SK-N-SH (cell line): ENCODE measurements around the gene NNT. TPM values are rescaled to one million over a fixed set of nuclear protein-coding genes. Genes with fewer than 3 reads are reported as not detected.
"Not testable (repeated sequence)": the region's sequence is repeated elsewhere in the genome, so short reads cannot be mapped to it uniquely, and the experiment has no call there.

ENCODE experiments used
- CTCF ChIA-PET: fragments of 300-600, 350-600 bp; formaldehyde crosslinking; extraction: SDS; loops from one replicate; lab custom pipeline; 2021; lab: Yijun Ruan, JAX
- POLR2A ChIA-PET: fragments of 350-600 bp; sonication (Branson Sonifier 250); formaldehyde crosslinking; extraction: SDS; loops from one replicate; lab custom pipeline; 2020; ENCODE audit warnings: antibody characterized with exemption, inconsistent platforms; lab: Yijun Ruan, JAX
- DNase-seq: peaks from one replicate; pipeline ENCODE4 v3.0.0; 2012
- H2AFZ ChIP-seq: fragments of 200-600 bp; sonication (generic); 2 replicates; pipeline ENCODE4 v1.8.1; 2016; ENCODE audit warnings: antibody characterized with exemption, mild to moderate bottlenecking, low read depth
- H3F3A ChIP-seq: fragments of 200-600 bp; sonication (generic); replicated peaks from 2 replicates; pipeline ENCODE3; 2016; ENCODE audit warnings: antibody characterized with exemption, mild to moderate bottlenecking; ENCODE audit not compliant: insufficient read depth
- H3K27ac ChIP-seq, 2 experiments: fragments of 200-500 bp in 1 of 2; fragments of 200-600 bp in 1 of 2; sonication (Bioruptor generic) in 1 of 2; sonication (generic), shearing (Covaris generic) in 1 of 2; 2 replicates each; pipeline versions ENCODE4 v1.5.1 to v1.6.1; 2014 to 2016; ENCODE audit warnings: low read depth in 2 of 2, inconsistent platforms in 1 of 2, low read length in 1 of 2, mild to moderate bottlenecking in 1 of 2, mixed read lengths in 1 of 2
- H3K27me3 ChIP-seq: fragments of 200-600 bp; sonication (generic), shearing (Covaris generic); 2 replicates; pipeline ENCODE4 v1.6.1; 2016; ENCODE audit warnings: mixed run types; ENCODE audit not compliant: insufficient read depth
- H3K36me3 ChIP-seq, 2 experiments: fragments of 200-500 bp in 1 of 2; fragments of 200-600 bp in 1 of 2; sonication (Bioruptor generic) in 1 of 2; sonication (generic) in 1 of 2; replicated peaks in 1 of 2; 2 replicates each; pipeline versions ENCODE3 to v1.5.1; 2014 to 2016; ENCODE audit warnings: low read length in 1 of 2, mild to moderate bottlenecking in 1 of 2; ENCODE audit not compliant: insufficient read depth in 2 of 2, control insufficient read depth in 1 of 2
- H3K4me1 ChIP-seq, 2 experiments: fragments of 200-500 bp in 1 of 2; fragments of 200-600 bp in 1 of 2; sonication (Bioruptor generic) in 1 of 2; sonication (generic), shearing (Covaris generic) in 1 of 2; 2 replicates each; pipeline versions ENCODE4 v1.5.1 to v1.6.1; 2014 to 2016; ENCODE audit warnings: low read depth in 1 of 2, low read length in 1 of 2, mixed run types in 1 of 2; ENCODE audit not compliant: insufficient read depth in 2 of 2, control insufficient read depth in 1 of 2
- H3K4me2 ChIP-seq: fragments of 200-600 bp; sonication (generic), shearing (Covaris generic); 2 replicates; pipeline ENCODE4 v1.6.1; 2017; ENCODE audit warnings: mixed run types
- H3K4me3 ChIP-seq, 2 experiments: fragments of 200-500 bp in 1 of 2; fragments of 200-600 bp in 1 of 2; sonication (Bioruptor generic) in 1 of 2; sonication (generic), shearing (Covaris generic) in 1 of 2; 2 replicates each; pipeline versions ENCODE4 v1.5.1 to v1.8.1; 2014 to 2016; ENCODE audit warnings: low read depth in 2 of 2, inconsistent platforms in 1 of 2, low read length in 1 of 2, mild to moderate bottlenecking in 1 of 2, mixed read lengths in 1 of 2, moderate library complexity in 1 of 2
- H3K79me2 ChIP-seq: fragments of 200-600 bp; sonication (generic); 2 replicates; pipeline ENCODE4 v1.8.1; 2017; ENCODE audit warnings: mild to moderate bottlenecking; ENCODE audit not compliant: insufficient read depth
- H3K9ac ChIP-seq: fragments of 200-600 bp; sonication (generic); 2 replicates; pipeline ENCODE4 v1.6.1; 2017; ENCODE audit warnings: mixed run types
- H3K9me2 ChIP-seq: fragments of 200-600 bp; sonication (generic); 2 replicates; pipeline ENCODE4 v1.6.1; 2017; ENCODE audit warnings: mixed run types
- H3K9me3 ChIP-seq: fragments of 200-600 bp; sonication (generic); 2 replicates; pipeline ENCODE4 v1.6.1; 2017; ENCODE audit warnings: mixed run types, mild to moderate bottlenecking, moderate library complexity
- H4K20me1 ChIP-seq: fragments of 200-600 bp; sonication (generic); 2 replicates; pipeline ENCODE4 v1.6.1; 2017; ENCODE audit warnings: mild to moderate bottlenecking, mixed run types; ENCODE audit not compliant: insufficient read depth
- CHD2 ChIP-seq: fragments of 150-350 bp; IDR thresholded peaks from 2 replicates; pipeline ENCODE4 v1.6.1; 2018; ENCODE audit warnings: low read length; ENCODE audit not compliant: partially characterized antibody
- EP300 ChIP-seq, 2 experiments: IDR thresholded peaks; 2 replicates each; pipeline versions ENCODE4 v1.4.0 to v1.6.1; 2012; ENCODE audit warnings: borderline replicate concordance in 1 of 2, low read depth in 1 of 2, low read length in 1 of 2
- FOXJ3 ChIP-seq: sonication (generic); formaldehyde crosslinking; IDR thresholded peaks from 2 replicates; pipeline ENCODE4 v1.5.1; 2020; ENCODE audit warnings: mild to moderate bottlenecking, missing genetic modification reagents
- GABPA ChIP-seq: IDR thresholded peaks from 2 replicates; pipeline ENCODE4 v1.4.0; 2012; ENCODE audit warnings: low read depth, mild to moderate bottlenecking
- NFIC ChIP-seq: IDR thresholded peaks from 2 replicates; pipeline ENCODE4 v1.4.0; 2012; ENCODE audit warnings: borderline replicate concordance
- NRF1 ChIP-seq: IDR thresholded peaks from 2 replicates; pipeline ENCODE4 v1.6.1; 2012; ENCODE audit warnings: low read depth, mild to moderate bottlenecking, low read length
- PBX3 ChIP-seq: IDR thresholded peaks from 2 replicates; pipeline ENCODE4; 2012
- RCOR1 ChIP-seq: fragments of 150-350 bp; IDR thresholded peaks from 2 replicates; pipeline ENCODE4 v1.6.1; 2017; ENCODE audit warnings: antibody characterized with exemption, low read length
- RXRA ChIP-seq: IDR thresholded peaks from 2 replicates; pipeline ENCODE4 v1.4.0; 2012; ENCODE audit warnings: low read depth, mild to moderate bottlenecking, borderline replicate concordance
- SIN3A ChIP-seq: IDR thresholded peaks from 2 replicates; pipeline ENCODE4 v1.6.1; 2012; ENCODE audit warnings: low read depth, mild to moderate bottlenecking, low read length, moderate library complexity, borderline replicate concordance
- SMC3 ChIP-seq: IDR thresholded peaks from 2 replicates; pipeline ENCODE4 v1.6.1; 2012; ENCODE audit warnings: low read depth, low read length, improper control_type of control experiment
- TAF1 ChIP-seq: IDR thresholded peaks from 2 replicates; pipeline ENCODE4 v1.6.1; 2012; ENCODE audit warnings: low read depth, mild to moderate bottlenecking, low read length, moderate library complexity, borderline replicate concordance
- USF1 ChIP-seq: IDR thresholded peaks from 2 replicates; pipeline ENCODE4 v1.4.0; 2012; ENCODE audit warnings: low read depth, borderline replicate concordance
- WGBS: methylation state at CpG from one replicate; pipeline ENCODE4 v1.1.6; 2017; ENCODE audit warnings: low lambda C conversion rate; 5-methylcytosine and 5-hydroxymethylcytosine counted together
- polyA plus RNA-seq, 3 experiments: library from polyadenylated mRNA; depleted of rRNA; stranded (reverse); fragments of >200 nt; gene quantifications; 2 replicates each; pipeline ENCODE4 v1.2.3, GENCODE V29; 2012
- TF ChIP-seq, protein P1 (sequence below): IDR thresholded peaks from 2 replicates; pipeline ENCODE4 v1.4.0; 2012; ENCODE audit warnings: low read depth, borderline replicate concordance
- TF ChIP-seq, protein P2 (sequence below): IDR thresholded peaks from 2 replicates; pipeline ENCODE4 v1.4.0; 2012; ENCODE audit warnings: low read depth
- TF ChIP-seq, protein P3 (sequence below): fragments of 200-600 bp; sonication (generic); IDR thresholded peaks from 2 replicates; pipeline ENCODE4 v1.6.1; 2017; ENCODE audit warnings: antibody characterized with exemption, mild to moderate bottlenecking, moderate library complexity

The NNT gene
- polyA plus RNA-seq, 1 of the 3 experiments (the other 2 are of a cell fraction) = 21.9 TPM

GRCh38 chr5:43573058-43573457 is 29.9 kb upstream of the NNT start:
- TF ChIP-seq GABPA (no peak), EP300 (IDR thresholded peaks at IDR 0.05; ENCODE audit: borderline replicate concordance in 1 of 2, low read depth in 1 of 2, low read length in 1 of 2) (no peak), SIN3A (no peak)
- no peaks in the 10 kb centered on the region for H3K36me3 ChIP-seq
- no peaks in the 10 kb centered on the region for H3K9me3 ChIP-seq
- POLR2A ChIA-PET = no interaction called here
- H3K9ac ChIP-seq = no peak overlapping the region
- H3K4me2 ChIP-seq = no peak overlapping the region
- no peak overlapping the region for H2AFZ ChIP-seq
- peaks cover 3% of the 10 kb centered on the region for H3F3A ChIP-seq
- H3K4me3 ChIP-seq = no peak overlapping the region
- CTCF ChIA-PET = no interaction called here
- DNase-seq = no peak
- WGBS = 47% methylated on average over 1 of the region's 1 CpG
- H3K27ac ChIP-seq = no peak overlapping the region
- no peaks in the 10 kb centered on the region for H3K79me2 ChIP-seq
- no peaks in the 10 kb centered on the region for H3K9me2 ChIP-seq
- H3K4me1 ChIP-seq = peaks cover 2 to 6% of the 10 kb centered on the region in 2 experiments; a peak in 2 of 4 replicates
- no peaks in the 10 kb centered on the region for H4K20me1 ChIP-seq
- no peaks in the 10 kb centered on the region for H3K27me3 ChIP-seq

DNA sequence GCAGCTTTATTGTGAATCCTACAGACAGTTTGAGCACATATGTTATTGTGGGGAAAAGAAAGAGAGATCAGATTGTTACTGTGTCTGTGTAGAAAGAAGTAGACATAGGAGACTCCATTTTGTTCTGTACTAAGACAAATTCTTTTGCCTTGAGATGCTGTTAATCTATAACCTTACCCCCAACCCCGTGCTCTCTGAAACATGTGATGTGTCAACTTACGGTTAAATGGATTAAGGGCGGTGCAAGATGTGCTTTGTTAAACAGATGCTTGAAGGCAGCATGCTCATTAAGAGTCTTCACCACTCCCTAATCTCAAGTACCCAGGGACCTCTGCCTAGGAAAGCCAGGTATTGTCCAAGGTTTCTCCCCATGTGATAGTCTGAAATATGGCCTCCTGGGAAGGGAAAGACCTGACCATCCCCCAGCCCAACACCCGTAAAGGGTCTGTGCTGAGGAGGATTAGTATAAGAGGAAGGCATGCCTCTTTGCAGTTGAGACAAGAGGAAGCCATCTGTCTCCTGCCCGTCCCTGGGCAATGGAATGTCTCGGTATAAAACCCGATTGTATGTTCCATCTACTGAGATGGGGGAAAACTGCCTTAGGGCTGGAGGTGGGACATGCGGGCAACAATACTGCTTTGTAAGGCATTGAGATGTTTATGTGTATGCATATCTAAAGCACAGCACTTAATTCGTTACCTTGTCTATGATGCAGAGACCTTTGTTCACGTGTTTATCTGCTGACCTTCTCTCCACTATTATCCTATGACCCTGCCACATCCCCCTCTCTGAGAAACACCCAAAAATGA is 22.4 kb upstream of the NNT start:
- H3K9ac ChIP-seq, H3K4me3 ChIP-seq, CTCF ChIA-PET, H3K9me2 ChIP-seq, H3K4me2 ChIP-seq, H4K20me1 ChIP-seq, H3K27me3 ChIP-seq, DNase-seq, H3K9me3 ChIP-seq, H3K79me2 ChIP-seq, H2AFZ ChIP-seq, H3K36me3 ChIP-seq, H3K4me1 ChIP-seq, H3K27ac ChIP-seq, H3F3A ChIP-seq, POLR2A ChIA-PET: not testable (repeated sequence)
- 91% methylated on average over 10 of the region's 10 CpGs for WGBS

GRCh38 chr5:43581398-43581797 is 21.6 kb upstream of the NNT start:
- H3K36me3 ChIP-seq = peaks cover 0 to 2% of the 10 kb centered on the region in 2 experiments
- DNase-seq = no peak
- H3K4me1 ChIP-seq = no peaks in the 10 kb centered on the region
- TF ChIP-seq TAF1 (no peak), RXRA (no peak), PBX3 (no peak), SMC3 (no peak), RCOR1 (no peak), NFIC (no peak), FOXJ3 (CRISPR knock-in tag) (no peak), CHD2 (no peak), USF1 (no peak), NRF1 (no peak)
- TF ChIP-seq, protein P1, sequence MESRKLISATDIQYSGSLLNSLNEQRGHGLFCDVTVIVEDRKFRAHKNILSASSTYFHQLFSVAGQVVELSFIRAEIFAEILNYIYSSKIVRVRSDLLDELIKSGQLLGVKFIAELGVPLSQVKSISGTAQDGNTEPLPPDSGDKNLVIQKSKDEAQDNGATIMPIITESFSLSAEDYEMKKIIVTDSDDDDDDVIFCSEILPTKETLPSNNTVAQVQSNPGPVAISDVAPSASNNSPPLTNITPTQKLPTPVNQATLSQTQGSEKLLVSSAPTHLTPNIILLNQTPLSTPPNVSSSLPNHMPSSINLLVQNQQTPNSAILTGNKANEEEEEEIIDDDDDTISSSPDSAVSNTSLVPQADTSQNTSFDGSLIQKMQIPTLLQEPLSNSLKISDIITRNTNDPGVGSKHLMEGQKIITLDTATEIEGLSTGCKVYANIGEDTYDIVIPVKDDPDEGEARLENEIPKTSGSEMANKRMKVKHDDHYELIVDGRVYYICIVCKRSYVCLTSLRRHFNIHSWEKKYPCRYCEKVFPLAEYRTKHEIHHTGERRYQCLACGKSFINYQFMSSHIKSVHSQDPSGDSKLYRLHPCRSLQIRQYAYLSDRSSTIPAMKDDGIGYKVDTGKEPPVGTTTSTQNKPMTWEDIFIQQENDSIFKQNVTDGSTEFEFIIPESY = no peak
- TF ChIP-seq, protein P2, sequence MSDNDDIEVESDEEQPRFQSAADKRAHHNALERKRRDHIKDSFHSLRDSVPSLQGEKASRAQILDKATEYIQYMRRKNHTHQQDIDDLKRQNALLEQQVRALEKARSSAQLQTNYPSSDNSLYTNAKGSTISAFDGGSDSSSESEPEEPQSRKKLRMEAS = no peak
- TF ChIP-seq, protein P3, sequence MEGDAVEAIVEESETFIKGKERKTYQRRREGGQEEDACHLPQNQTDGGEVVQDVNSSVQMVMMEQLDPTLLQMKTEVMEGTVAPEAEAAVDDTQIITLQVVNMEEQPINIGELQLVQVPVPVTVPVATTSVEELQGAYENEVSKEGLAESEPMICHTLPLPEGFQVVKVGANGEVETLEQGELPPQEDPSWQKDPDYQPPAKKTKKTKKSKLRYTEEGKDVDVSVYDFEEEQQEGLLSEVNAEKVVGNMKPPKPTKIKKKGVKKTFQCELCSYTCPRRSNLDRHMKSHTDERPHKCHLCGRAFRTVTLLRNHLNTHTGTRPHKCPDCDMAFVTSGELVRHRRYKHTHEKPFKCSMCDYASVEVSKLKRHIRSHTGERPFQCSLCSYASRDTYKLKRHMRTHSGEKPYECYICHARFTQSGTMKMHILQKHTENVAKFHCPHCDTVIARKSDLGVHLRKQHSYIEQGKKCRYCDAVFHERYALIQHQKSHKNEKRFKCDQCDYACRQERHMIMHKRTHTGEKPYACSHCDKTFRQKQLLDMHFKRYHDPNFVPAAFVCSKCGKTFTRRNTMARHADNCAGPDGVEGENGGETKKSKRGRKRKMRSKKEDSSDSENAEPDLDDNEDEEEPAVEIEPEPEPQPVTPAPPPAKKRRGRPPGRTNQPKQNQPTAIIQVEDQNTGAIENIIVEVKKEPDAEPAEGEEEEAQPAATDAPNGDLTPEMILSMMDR = no peak
- no peaks in the 10 kb centered on the region for H4K20me1 ChIP-seq
- H3K79me2 ChIP-seq = no peaks in the 10 kb centered on the region
- H2AFZ ChIP-seq = no peak overlapping the region
- H3K4me2 ChIP-seq = no peak overlapping the region
- H3K9me3 ChIP-seq = no peaks in the 10 kb centered on the region
- no peaks in the 10 kb centered on the region for H3K9me2 ChIP-seq
- 94% methylated on average over 1 of the region's 1 CpG for WGBS
- H3F3A ChIP-seq = no peaks in the 10 kb centered on the region
- no peaks in the 10 kb centered on the region for H3K27me3 ChIP-seq
- ChIA-PET CTCF (no interaction called here), POLR2A (no interaction called here)
- no peak overlapping the region for H3K9ac ChIP-seq
- H3K27ac ChIP-seq = no peak overlapping the region
- no peak overlapping the region for H3K4me3 ChIP-seq
